Activated CD8-positive, alpha-beta memory T cell treated with anti-CD3 and anti-CD28 coated beads for 4 hours (primary cell): ENCODE results near the gene RPS6KA5.
"Not testable (repeated sequence)": the region's sequence is repeated elsewhere in the genome, so short reads cannot be mapped to it uniquely, and the experiment has no call there.

Source experiments
- DNase-seq, 2 donors: peaks; one replicate each; pipeline ENCODE4 v3.0.0-alpha.2; 2020; ENCODE audit warnings: low read depth in 2 of 2

RPS6KA5 gene

DNA sequence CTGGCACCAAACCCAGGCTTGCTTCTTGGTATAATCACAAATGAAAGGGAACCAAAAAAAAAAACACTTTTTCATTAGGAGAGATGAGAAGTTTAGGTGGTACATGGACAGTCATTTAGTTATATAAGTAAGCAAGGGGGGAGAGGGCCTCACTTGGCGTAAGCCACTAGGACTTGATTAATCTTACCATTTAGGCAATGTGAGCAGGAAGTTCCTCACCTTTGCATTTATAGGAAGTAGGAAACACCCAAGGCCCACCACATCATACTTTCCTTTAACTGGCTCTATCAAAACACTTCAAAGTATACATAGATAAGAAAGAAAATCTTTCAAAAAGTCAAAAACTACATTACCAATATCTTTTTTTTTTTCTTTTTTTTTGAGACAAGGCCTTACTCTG, 6.7 kb upstream of the RPS6KA5 start:
- DNase-seq = peak in 1 of 2 donors; percentile 19

DNA sequence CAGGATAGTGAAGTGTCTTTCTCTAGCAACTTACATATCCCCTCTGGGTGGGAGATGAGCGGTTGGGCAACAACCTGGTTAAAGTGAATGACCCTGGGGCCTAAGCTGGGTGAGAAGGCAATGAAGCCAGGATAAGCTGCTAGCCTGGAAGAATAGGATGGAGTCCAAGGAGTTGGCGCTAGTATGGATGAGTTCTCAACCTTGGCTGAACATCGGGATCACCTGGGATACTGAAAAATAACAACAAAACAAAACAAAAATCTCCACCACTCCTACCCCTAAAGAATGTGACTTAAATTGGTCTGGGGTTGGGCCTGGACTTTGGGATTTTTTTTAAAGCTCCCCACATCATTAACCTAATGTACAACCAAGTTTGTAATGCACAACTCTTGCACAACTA, 4.8 kb upstream of the RPS6KA5 start:
- no peak for DNase-seq

DNA sequence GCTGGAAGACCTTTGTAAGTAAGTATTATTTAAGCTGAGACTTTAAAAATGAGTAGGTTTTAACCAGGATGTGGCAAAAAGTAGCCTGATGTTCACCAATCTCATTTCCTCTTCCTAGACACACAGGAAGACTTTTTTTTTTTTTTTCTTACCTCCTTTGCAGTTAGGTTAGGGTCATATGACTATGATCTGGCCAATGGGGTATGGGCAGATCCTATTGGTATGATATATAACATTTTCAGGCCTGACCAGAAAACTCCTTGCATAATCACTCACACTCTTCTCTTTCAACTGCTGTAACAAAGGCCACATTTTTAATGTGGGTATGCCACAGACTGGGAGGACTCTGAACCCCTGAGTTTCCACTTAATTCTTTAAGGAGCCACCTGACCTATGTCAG, 2.7 kb upstream of the RPS6KA5 start:
- no peak for DNase-seq

DNA sequence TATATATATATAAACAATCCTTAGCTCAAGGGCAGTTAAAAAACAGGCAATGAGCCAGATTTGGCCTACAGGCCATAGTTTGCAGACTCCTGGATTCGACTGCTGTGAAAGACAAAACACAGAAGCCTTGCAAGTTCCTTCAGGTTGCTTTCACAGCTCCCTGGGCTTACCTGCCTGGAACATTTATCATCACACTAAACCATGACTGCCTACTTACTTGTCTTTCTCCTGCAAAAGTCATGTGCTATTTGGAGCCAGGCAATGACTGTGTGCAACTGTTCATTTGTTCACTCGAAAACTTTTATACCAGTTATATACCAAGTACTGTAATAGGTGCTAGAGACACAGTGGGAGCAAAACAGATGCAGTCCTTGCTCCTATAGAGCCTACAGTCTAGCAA, 2.2 kb upstream of the RPS6KA5 start:
- DNase-seq = no peak

DNA sequence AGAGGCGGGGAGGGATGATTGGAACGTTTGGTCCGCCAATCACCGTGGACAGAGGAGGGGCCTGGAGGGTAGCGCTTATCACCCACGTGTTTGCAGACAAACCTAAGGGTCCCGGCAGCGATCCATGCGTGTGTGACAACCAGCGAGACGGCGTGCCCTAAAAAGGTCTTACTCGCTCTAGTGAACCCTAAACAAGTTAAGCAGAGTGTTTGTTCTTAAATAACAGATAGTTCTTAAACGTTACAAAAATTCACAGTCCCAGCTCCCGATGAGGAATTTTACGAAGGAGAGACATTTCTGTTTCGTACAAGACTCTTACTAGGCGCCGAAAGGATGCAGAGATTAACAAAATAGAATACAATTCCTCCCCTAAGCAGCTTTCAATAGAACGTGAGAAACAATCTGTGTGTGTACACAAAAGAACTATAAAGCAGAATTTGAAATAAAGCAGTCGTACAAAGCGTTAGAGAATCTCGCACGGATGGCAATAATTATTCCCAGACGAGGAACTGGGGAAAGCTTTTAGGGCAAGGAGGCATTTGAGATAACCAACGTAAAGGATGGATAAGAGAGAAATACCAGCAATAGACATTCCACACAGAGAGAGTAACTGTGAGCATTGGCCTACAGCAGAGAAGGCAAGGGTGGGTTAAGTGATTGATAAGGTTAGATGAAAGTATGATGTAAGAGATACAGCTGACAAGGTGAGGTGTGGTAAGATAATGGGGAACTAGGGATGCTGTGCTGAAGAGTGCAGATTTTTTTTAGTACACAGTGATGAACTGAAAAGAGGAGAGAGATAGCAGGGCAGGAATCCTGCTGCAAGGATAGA, 831 bp upstream of the RPS6KA5 start:
- no peak for DNase-seq

DNA sequence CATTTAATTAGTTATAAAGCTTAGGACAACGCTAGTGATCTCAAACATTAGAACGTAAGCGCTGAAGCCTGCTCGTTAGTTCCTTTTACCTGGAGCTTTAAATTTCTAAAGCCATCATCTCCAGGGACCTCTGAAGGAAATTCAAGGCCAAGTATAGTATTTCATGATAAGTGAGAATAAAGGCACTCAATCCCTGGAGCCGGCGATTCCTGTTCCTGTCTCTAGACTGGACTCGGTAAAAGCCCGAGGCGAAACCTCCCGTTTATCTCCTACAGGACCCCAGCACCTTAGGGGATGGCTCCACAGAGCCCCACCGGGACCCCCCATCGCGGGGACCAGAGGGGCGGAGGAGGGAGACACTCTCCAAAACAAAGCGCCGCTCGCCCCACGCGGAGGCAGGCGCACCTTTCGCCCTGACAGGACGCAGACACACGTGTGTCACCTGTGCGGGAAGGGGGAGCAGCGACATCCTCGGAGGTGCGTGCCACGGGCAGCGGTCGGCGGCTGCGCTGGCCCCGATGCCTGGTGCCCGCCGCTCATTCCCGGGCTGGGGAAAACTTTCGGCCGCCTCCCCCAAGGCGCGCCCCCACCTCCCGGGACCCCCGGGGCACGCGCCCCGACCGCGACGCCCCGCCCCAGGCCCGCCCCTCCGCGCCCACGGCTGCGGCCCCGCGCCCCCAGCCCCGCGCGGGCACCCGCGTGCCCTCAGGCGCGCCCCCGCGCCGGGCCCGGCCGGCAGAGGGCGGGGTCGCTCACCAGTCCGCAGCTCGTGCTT, 678 bp downstream of the RPS6KA5 start:
- DNase-seq = peak; percentile 31 to 36

DNA sequence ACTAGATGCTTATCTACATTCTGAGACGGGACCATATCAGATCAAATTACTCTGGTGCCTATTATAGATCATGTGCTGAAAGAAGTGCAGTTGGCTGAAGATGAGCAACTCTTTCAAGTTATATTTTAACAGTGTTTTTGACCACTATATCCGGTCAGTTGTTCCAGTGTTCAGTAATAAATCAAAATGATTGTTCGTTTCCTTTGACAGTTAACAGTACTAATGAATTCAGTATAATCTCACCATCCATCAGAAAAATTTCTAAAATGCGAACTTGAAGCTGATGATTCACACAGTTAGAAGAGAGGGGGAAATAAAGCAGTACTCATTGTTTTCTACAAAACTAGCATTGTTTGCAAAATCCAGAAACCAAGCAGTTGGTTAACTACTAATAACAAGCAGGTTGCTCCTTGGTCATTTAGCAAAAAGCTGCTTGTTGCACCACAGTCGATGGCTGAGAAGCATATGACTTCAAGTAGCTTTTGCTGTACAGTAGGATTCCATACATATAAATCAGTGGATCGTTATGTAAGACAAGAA, 2.3 kb downstream of the RPS6KA5 start:
- DNase-seq = no peak

DNA sequence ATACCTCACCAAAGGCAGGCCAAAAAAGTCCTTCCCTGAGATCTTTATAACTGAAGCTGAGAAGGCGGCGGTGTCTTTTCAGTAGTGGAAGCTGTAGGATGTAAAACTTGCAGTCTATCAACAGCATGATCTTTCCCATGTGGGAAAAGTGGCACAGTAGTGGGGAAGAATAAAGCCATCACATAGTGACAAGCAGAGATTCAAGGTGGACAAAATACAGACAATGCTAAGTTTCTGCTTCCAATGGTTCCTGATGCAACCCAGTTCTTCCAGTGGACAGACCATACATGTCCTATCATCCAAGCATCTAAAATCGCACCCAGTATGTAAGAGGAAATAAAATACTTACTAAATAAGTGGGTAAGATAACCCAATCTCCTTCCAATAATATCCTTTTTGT, 4.1 kb downstream of the RPS6KA5 start:
- DNase-seq = no peak

DNA sequence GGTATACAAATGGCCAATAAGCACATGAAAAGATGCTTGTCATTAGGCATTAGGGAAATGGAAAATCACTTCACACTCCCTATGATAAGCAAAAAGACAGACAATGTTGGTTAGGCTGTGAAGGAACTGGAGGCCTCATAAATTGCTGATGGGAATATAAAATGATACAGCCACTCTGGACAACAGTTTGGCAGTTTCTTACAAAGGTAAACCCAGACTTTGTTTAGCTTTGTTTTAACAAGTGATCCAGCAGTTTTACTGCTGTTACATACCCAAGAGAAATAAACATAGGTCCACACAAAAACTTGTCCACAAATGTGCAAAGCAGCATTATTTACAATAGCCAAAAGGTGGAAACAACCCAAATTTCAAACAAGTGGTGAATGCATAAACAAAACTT, 5.4 kb downstream of the RPS6KA5 start:
- no peak for DNase-seq

DNA sequence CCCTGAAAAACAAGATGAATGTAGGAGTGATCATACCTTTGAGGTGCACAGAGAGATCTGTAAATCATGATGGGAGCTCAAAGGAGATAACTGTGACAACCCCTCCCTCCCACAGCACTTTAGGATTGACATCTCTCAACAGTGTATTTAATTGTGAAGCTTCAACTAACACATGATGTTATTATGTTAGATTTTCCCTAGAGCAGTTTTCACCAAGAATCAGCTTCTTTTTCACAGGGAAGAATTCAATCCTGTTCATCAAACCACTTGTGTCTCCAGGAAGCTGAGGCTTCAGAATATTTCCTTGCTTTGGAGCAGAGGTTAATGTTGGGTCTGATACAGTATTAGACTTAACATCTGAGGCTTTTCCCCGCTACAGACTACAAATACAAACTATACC, 11.8 kb downstream of the RPS6KA5 start:
- no peak for DNase-seq

DNA sequence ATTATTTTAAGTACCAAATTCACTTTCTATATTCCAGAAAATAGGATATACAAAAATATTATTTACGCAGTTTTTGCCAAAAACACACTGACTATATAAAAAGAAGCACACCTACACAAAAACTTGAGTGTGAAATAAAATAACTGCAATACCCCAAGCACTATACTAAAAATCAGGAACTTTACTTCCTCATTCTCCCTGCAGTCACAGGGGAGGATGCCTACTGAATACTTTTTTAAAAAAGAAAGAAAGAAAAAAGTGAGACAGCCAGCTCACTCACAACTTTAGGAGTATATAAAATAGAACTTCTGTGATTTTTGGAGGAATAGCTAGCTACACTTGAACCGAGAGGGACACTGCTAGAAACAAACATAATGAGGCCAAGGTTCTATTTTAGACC, 12.2 kb downstream of the RPS6KA5 start:
- DNase-seq = no peak

DNA sequence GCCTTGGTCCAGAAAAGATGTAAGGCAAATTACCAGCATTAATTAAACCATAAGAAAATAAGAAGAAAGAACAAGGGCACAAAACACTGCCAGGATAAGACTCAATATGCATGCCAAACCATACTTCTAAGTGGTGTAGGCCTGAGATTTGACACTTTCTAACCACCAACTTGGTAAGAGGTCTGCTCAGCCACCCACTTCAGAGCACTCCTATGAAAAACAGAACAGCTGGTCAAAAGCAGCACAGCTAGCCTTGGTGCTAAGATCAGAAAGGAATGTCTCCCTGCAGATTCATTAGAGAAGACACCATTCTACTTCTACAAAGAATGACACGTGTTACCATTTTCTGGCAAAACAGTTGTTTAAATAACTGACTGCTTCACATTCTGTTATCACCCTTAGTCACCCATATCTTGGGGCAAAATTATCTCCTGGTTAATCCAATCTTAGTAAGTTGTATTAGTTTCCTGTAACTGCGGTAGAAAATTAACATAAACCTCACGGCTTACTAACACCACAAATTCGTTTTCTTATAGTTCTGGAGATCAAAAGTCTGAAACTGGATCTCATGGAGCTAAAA, 13.2 kb downstream of the RPS6KA5 start:
- no peak for DNase-seq

DNA sequence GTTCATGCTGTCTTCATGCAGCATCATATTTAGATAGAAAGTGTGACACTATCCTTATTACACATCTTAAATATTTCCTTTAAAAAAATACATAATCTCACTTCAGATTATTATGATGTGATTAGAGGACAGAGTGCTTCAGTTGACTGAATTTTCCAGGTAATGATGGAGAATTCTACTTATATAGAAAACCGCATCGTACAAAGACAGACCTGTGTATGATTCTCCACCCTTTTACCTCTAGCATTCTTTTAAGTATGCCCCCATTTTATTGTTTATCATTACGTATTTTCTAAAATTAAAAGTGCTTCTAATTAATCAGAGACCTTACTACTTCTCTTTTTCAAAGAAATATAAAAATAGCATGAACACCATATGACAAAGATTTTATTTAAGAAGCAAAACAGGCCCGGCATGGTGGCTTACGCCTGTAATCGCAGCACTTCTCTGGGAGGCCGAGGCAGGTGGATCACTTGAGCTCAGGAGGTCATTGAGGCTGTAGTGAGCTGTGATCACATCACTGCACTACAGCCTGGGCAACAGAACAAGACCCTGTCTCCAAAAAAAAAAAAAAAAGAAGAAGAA, 13.9 kb downstream of the RPS6KA5 start:
- no peak for DNase-seq

DNA sequence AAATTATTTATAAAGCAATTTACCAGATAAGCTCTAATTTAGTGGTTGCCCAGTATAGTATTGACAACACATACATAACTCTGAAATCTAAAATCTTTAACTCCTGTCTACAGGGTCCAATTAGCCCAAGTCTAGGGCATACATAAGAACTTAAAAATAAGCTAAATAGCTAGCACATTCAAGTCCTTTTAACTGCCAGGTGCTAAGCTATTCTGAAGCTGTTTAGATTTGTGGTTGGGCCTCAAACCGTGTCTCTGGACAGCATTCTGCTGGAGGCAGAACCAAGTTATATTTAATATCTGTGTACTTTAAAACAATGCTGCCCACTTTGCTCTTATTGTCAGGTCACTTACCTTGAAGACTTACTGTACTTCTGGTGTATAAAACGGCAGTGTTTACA, 19.0 kb downstream of the RPS6KA5 start:
- no peak for DNase-seq

DNA sequence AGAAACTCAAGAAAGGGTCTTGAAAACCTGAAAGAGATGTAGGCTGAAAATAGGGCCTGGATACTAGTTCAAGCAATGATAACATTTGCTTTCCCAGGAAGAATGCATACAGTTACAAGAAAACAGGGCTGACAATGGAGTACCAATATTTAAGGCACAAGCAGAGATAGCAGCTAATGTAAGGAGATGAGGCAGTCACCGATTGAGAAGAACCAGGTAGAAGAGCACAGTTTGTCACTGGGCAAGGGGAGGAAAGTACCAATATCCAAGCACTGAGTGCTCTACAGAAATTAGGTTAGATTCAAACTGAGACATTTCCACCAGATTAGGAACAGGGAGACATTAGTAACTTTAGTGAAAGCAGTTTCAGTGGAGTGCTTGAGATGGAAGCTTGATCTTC, 19.9 kb downstream of the RPS6KA5 start:
- no peak for DNase-seq

DNA sequence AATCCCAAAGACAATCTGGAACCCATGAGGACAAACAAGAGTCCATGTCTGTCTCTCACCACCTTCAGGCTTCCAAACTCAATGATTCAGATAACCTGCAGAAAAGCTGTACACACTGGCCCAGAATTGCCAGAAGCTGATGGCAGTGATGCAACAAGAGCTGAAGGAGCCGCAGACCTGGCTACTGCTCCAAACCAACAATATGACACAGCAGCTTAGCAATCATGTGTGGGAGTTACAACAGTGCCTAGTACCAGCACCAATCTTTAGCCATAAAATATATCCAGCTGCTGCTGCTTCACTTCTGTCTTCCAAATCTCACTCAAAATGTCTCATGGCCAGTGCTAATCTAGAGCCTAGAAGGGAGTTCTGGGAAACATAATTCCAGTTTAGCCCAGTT, 22.0 kb downstream of the RPS6KA5 start:
- DNase-seq = no peak

DNA sequence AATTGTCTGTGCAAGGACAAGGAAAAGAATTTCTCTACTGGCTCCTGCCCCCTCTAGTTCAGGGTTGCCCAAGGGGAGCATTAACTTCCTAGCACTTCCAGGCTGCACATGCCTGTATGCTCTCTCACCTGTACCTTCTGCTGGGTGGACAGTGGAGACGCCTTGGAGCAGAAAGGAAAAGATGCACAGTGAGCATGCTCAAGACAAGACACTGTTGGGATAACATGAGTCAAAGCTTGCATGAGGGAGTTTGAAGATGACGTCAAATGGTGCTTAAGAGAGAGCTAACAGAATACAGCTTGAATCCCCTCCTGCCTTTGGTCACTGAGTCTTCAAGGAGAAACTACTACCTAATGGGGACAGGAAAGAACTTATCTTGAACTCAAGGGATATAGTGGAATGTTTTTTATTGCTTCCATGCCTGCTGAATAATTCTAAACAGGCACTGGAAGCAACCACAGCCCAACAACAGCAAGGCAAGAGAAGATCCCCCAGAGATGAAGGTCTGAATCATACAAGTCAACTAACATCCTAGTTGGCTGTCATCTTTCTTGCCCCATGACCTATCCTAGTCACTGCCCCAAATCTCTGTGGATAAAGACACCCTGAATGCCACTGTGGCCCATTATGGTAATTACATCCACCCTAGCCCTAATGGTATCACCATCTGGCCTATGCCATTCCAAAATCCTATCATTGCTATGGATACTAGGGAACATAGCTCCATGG, 23.5 kb downstream of the RPS6KA5 start:
- no peak for DNase-seq

DNA sequence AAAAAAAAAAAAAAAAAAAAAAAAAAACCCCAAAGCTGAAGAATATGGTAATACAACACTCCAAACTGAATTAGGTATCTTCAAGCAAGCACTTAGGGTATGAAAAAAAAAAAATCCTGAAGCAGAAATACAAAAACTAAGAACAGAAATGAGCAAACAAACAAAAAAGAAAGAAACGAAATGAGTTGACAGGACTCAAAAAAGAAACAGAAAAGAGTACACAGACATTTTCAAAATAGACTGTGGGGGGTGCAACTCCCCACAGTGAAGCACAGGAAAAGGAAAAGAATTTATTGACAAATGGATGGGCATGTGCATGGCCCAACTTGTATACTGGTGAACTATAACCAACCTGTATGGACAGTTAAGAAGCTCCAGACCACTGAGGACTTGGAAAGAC, 24.6 kb downstream of the RPS6KA5 start:
- DNase-seq = no peak

DNA sequence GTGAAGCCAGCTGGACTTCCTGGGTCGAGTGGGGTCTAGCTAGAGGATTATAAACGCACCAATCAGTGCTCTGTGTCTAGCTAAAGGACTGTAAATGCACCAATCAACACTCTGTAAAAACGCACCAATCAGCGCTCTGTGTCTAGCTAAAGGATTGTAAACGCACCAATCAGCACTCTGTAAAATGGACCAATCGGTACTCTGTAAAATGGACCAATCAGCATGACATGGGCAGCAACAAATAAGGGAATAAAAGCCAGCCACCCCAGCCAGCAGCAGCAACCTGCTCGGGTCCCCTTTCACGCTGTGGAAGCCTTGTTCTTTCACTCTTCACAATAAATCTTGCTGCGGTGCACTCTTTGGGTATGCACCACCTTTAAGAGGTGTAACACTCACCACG, 26.1 kb downstream of the RPS6KA5 start:
- DNase-seq = not testable (repeated sequence)

DNA sequence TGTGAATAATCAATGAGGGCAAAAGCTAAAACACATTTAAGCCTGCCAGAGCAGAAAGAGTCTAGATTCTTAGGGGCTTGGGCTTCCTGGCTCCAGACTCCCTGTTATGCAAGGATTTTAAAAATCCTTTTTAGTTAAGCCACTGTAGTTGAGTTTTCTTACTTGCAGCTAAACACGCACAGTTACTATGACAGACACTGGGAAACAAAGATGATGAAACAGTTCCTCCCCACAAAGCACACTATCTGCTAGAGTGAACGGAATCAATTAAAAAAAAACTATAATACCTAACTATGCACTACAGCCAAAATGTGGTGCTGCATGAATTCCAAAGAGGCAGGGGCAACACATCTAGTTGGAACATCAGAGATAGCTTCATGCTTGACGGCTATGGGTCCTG, 28.2 kb downstream of the RPS6KA5 start:
- no peak for DNase-seq

DNA sequence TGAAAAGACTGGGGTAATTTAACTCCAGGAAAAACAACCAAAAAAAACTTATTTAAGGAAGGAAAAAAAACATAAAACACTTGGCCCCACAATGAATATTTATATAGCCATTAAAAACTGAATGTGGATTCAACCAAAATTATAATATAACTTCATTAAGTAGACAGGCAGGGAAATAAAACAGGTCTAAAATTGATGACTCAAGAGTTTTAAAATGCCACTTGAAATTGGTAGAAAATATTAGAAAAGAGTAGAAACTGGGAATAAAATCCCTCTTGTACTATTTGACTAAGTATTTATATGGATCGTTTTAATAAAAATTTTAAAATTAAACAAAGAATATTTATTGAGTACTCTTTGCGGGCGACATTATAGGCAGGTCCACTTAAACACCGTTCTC, 28.8 kb downstream of the RPS6KA5 start:
- DNase-seq = no peak
